ENCODE results near the gene DNASE1.
"Not testable (repeated sequence)": the region's sequence is repeated elsewhere in the genome, so short reads cannot be mapped to it uniquely, and the experiment has no call there.

Gene DNASE1

DNA sequence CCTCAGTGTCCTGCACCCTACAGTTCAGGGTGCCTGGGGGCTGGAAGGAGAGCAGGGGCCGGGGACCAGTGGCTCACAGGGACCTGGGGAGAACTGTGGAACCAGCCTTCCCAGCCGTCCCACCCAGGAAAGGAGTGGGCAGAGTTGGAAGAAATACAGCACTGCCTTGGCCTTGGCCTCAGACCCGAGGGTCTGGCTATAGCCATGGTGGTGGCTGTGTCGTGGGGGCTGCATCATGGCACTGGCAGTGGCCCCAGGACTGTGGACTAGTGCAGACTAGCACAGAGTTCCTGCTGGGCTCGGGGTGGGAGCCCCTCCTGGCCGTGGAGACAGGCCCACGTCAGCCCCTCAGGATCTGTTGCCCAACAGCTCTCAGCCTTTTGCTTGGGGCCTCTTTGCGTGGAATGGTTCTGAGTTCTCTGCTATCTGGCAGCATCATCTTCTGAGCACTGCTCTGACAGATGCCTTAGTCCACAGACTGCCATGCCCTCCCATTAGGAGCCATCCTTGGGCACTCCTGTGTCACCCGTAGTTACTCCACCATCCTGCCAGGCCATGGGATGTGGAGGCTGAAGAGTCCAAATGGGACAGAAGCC, 12.6 kb upstream of the DNASE1 start:
- DNase-seq, result no peak

DNA sequence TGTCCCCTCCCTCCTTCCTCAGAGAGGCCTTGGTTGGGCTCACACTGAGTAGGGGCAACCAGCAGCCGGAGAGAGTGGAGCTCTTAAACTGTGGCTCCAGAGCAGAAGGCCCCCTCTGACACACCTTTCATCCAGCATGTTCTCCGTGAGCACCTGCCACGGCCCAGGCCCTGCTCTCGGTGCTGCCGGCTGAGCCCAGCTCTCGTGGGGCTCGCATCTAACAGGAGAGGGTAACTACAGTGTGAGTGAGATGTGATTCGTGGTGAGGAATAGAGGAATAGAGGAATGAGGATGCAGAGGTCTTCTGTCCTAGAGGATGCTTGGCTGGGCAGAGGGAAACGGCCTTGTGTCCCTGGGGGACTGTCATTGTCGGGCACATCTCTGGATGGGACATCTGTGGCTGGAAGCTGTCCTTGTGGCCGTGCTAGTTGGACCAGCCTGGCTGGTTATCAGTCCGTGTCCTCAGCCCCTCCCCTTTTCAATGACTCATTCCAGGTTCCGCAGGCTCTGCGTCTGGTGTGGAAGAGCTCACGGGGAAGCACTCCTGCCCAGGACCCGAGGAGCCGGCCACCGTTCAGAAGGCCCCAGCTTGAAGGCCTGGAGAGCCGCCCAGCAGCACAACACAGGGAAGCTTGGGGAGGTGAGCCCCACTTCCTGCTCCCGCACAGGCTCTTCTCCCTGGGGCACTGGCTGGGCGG, 11.9 kb upstream of the DNASE1 start:
- DNase-seq, result no peak

DNA sequence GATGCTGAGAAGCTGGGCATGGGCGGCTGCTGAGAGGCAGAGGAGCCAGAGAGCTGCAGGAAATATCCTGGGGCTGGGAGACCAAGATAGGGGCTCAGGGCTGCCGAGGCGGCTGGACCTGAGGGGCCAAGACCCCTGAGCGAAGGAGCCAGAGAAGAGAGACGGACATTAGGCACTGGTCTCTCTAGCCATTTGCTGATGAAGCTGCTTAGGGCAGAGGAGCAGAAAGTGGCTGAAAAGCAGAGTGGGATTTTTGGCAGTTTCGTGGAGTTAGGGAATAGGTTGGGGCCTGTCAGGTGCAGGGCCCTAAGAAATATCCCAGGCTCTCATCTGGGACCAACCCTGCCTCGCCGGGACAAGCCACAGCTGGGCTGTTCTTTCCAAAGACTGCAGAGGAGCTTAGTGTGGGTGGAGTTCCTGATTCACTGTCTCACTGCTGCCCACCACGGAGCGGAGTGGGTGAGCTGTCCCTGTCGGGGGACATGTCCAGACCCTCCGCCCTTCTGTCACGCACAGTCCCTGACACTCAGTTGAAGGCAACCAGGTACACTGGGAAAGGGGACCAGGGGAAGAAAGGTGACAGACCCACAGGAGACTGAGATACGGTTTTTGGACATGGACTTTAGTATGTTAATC, 11.3 kb upstream of the DNASE1 start:
- DNase-seq, result no peak

DNA sequence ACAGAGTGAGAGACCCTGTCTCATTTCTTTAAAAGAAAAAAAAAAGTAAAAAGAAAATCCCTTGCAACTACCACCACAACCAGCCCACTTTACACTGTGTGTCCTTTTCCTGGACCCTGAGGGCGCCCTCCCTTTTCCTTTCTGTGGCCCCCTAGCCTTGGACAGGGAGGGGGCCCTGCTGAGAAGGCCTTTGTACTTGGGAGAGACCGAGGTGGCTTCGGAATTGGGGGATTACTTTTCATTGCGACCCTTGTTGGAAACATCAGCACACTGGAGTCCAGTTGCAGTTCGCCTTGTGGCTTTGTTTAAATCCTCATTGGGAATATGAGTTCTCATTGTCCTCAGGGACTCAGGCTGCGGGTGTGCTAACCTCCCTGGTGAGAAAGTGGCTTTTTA, 9.4 kb upstream of the DNASE1 start:
- DNase-seq, result no peak

DNA sequence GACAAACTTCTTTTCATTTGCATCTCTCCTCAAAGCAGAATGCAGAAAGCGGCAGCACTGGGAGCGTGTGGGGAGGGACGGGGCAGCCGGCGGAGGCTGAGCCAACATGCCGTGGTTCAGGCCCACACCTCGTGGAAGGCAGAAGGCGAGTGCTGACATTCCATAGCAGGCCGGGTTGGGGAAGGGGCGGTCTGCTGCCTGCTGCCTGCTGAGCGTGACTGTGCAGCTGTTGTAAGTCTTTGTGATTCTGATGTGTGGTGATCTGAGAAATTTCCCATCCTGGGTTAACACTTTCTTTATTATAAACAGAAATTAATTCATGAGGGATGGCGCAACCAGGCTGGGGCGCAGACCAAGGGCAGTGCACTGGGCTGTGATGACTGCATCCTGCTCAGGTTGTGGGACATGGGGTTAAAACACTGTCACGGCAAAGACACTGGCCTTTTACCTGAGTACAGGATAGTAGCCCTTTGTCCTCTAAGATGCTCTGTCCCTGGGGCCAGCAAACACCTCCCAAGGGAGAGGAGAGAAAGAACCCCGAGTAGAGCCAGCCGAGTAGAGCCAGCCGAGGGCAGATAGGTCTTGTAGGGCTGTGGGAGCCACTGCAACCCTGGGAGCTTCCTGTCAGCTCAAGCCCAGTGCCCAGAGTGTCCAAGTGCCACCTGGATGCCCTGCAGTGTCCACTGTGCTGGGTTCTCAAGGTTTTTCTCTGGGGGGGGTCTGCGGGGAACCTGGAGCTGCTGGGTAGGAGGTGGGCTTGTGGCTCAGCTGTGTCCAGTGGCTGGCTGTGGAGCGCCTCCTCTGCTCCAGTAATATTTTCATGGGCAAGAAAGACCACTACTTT, 8.8 kb upstream of the DNASE1 start:
- DNase-seq, result no peak

DNA sequence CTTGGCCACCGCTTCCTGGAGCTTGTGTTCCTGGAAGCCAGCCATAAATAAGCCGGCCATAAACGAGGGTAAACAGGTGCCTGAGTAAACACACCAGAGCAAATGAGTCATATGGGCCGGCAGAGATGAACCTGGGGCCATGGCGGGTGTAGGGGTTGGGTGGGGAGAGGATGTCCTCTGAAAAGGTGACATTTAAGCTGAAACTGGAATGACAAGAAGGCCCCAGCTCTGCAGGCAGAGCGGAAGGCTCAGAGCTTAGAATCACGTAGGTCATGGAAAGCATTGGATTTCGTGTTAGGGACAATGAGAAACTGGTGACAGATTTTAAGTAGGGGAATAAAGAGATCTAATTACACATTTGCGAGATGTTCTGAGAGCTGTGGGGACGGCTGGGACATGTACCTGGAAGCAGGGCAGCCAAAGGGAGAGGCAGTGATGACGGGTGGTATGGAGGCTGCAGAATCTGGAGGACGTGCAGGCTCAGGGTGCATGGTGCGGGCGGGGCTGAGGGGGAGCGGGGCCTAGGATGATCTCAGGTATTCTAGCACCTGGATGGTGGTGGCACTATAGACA, 8.1 kb upstream of the DNASE1 start:
- no peak for DNase-seq

DNA sequence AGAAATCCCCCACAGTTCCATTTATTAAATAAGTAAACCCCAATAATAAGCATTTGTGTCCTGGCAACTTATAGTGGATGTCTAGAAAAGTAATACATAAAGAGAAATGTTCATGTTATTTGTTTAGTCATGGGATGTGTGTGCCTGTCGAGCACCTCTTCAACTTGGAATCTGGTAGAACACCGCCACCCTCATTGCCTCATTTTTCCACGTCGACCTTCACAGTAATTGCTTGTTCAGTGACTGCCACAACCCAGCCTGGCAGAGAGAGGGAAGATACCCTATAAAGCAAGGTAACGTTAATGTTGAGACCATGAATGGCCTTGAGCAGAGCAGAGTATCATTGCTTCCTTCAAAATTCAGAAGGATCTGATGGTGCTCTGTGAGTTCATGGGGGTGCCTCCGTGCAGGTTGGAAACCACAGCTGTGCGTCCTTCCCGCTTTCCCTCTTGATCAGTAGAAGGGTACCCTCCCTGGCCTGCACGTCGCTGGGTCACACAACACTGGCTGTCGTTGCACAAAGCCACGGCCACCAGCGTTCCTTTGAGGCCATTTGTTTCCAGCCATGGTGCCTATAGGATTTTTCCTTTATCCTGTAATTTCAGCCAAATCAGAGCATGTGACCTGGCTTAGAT, 3.7 kb upstream of the DNASE1 start:
- no peak for DNase-seq

DNA sequence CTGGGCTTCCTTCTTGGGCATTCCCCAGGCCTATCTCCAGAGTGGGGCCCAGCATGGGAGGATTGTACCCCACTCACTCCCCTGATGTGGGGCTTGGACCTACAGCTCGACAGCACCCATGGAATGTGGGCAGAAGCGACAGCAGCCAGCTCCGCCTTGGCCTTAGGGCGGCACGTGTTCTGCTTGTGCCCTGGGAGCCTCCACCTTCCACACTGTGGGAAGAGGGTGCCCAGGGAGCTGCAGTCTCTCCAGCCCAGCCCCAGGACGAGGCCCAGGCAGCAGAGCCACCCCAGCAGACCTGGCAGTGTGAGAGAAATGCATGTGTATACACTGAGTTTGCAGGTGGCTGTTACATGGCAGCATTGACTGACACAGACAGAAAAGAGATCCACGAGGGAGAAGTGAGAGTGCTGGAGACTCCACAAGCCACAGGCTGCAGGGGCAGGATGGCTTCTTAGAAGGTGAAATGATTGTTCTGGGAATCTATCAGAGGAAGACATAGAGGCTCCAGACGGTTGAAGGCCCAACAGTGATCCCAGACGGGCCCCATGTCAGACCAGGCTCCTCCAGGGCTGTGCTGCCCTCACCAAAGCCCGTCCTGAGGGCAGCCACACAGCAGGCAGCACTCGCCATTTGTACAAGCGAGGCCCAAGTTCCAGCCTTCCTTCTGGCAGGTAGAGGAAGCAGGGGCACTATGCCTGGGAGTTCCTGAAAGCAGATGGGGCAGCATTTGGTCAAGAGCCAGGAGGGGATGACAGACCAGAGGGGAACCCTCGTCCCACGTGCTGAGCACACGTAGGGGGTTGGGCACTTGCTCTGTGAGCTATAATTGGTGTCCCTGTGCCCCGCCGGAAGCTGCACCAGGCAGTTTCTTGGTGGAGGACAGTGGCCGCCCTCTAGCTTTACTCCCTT, 2.8 kb upstream of the DNASE1 start:
- no peak for DNase-seq

DNA sequence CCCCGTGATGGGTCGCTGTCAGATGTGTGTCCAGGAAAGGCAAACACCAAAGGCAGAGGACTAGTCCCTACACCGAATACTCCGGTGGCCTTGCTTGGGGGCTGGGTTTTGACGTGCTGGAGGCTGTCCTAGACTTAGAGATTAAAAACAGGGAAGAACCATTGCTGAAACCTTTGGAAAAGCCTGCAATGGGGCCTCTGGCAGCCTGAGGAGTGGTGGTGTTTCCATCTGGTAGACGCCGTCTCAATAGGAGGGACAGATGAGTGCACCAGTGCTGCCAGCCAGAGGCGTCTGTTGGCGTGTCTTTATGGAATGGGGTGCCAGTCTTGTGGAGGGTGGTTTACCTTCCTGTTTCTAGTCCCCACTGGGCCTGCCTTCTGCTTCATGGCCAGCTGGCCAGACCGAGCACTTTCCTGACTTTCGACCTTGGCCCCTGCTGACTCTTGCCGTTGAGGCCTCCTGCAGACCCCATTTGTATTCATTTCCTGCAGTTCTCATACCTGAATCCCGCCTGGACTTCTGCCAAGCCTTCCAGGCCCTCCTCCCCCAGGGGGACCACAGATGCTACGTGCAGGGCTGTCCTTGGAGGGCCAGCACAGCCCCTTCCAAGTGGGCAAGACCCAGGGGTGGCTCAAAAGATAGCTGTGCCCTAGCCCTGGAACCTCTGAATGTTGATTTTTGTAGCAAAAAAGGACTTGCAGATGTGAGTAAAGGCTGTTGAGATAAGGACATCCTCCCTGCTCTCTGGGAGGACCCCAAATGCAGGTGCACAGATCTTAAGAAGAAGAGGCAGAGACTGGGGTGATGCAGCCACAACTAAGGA, 1.9 kb upstream of the DNASE1 start:
- no peak for DNase-seq

DNA sequence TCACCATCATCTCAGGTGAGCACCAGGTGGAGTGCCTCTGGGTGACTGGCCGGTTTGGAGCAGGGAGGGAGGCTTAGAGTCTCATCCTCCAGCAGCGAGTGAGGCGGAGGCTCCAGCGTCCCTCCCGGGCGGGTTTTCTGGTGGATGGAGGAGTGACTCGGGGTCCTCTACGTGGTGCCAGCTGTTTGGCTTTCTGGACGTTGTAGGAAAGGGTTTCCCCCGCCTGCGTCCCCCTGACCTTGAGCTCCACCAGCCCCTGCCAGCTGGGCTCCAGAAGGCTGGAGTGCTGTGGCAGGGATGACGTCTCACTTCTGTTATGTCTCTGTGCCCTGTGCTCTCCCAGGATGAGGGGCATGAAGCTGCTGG, 522 bp downstream of the DNASE1 start:
- DNase-seq, result no peak

DNA sequence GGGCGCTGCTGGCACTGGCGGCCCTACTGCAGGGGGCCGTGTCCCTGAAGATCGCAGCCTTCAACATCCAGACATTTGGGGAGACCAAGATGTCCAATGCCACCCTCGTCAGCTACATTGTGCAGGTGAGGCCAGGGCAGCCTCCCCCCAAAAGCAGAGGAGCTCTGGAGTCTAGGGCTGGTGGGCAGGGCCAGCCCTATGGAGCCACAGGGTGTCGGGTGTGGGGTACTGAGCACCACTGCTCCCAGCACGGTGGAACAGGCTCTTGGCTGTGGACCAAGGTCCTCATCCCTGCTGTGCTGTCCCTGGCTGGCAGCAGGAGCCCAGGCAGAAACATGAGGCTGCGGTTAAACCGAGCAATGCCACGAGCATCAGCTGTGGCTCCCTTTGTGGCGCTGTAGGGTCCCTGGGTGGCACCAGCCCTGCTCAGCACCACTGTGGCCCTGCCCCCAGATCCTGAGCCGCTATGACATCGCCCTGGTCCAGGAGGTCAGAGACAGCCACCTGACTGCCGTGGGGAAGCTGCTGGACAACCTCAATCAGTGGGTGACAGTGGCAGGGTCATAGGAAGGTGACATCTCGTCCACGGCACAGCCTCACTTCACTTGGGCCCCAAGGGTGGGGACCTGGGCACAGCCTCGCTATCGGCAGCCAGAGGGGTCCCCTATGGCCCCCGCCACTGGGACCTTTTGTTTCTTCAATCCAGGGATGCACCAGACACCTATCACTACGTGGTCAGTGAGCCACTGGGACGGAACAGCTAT, 1.1 kb downstream of the DNASE1 start:
- no peak for DNase-seq

DNA sequence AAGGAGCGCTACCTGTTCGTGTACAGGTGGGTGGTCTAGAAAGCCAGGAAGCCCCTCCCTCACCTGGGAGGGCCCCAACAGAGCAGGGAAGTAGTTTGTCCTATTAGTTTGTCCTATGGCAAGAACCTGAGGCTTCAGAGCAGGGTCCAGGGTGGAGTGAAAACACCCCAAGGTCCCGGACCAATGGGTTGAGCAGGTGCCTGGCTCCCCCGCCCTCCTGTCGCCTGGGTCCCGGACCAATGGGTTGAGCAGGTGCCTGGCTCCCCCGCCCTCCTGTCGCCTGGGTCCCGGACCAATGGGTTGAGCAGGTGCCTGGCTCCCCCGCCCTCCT, 1.6 kb downstream of the DNASE1 start:
- DNase-seq, result not testable (repeated sequence)

DNA sequence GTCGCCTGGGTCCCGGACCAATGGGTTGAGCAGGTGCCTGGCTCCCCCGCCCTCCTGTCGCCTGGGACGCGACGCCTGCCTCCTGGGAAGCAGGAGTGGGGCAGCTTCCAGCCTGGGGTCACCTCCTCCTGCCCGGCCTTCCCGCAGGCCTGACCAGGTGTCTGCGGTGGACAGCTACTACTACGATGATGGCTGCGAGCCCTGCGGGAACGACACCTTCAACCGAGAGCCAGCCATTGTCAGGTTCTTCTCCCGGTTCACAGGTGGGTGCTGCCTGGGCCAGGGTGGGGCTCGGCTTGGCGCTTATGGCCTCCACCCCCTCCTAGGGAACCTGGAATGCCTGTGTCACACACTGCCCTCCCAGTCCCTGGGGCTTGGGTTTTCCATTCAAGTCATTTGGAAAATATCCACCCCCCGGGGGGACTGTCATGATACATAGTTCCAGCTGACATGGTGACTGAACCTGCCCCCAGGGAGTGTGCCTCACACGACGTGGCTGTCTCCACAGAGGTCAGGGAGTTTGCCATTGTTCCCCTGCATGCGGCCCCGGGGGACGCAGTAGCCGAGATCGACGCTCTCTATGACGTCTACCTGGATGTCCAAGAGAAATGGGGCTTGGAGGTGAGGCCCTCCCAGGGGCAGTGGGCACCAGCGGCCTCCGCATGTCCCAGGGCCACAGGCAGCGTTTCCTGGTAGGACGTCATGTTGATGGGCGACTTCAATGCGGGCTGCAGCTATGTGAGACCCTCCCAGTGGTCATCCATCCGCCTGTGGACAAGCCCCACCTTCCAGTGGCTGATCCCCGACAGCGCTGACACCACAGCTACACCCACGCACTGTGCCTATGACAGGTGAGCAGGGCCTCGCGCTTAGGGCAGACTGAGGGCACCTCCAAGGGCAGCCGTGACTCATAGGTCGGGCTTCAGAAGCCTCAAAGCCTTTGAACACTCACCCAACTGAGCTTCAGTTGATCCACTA, 2.3 kb downstream of the DNASE1 start:
- DNase-seq, result no peak

DNA sequence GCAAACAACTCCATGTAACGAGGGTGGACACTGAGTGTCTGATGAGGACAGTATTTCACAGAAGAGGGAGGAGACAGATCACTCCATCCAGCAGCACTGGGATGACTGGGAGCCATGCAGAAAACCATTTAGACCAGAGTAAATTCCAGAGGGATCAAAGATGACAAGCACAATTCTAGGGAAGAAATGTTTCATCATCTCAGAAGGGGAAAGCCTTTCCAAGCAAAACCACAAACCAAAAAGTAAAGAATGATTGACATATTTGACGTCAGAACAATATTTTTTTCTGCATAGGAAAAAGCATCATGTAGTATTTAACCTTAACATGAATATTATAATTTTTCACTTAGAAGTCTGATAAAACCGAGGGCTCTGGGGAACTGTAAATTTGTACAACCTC, 4.8 kb downstream of the DNASE1 start:
- DNase-seq, result no peak

DNA sequence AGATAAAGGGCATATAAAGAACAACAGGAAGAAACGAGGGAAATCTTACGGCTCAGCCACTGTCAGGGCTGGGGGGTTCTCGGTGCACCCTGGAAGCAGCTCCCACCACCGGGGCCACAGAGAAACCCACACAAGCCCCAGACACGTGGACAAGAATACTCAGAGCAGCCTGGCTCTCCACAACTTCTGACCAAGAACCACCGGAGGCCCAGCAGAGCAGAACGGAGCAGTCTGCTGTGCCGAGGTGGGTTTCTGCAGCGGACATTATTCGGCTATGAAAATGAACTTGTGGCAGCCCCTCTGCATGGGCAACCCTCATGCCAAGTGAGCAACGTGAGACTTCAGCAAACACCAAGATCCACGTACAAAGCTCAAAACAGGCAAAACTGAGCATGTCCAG, 6.8 kb downstream of the DNASE1 start:
- DNase-seq, result no peak

DNA sequence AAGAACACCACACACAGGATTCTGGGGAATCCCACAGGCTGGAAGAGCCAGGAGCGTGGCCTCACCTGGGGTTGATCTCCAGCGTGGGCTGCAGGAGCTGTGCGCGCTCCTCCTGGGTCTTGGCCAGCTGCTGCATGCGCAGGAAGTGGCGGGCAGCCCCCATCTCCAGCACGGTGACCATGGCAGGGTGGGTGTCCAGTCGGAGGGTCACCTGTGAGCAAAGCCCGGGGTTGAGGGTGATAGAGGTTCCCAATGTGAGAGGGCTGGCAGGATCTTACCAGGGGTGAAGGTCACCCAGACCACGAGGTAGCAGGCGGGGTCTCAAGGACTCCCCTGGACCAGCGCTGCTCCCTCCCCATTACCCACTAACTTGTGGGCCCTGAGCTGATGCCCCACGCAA, 7.4 kb downstream of the DNASE1 start:
- DNase-seq, result no peak

DNA sequence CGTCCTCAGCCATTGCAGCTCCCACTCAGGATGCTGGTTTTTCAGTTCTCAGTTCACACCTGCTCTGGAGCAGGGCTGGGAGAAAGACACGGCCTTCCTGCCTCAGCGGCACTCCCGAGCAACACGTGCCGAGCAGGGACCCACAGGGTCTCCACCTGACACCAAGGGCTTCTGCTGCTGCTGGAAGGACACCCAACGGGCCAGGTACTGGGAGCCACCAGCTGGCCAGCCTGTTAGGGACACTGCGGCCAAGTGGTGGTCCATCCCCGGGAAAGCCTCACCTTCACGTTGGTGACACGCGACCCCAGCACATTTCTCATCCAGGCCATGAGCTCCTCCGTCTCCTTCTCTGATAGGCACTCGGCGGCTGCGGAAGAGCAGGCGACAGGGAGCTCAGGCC, 8.1 kb downstream of the DNASE1 start:
- DNase-seq, result no peak

DNA sequence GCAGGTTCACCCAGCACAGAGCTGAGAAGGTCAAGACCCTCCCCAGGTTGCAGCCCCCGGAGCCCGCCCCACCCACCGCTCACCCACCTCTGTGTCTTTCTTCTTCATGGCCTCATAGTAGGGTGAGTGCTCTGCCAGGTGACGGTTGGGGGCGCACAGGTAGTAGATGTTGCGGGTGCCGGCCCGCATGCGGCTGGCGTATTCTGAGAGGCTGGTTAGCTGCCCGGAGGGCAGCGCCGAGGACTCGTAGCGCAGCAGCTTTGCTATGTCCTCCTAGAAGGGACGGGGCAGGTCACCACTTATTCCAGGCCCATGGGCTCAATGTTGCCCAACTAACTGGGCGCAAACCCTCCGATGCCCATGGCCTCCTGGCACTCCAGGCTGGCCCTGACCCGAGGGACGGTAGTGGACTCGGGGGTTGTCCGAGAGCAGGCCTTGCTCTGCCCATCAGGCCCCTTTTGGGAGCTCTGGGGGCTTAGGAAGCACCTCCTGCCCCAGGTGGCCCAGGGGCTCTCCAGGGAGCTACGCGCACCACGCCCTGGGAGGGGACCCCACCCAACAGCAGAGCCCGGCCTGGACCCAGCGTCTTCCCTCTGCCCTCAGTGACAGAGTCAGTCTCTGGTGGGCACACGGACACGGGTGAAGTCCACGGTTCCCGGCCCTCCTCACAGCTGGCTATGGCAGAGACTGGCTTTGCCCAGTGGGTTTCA, 9.9 kb downstream of the DNASE1 start:
- no peak for DNase-seq

All from hippocampal formation (tissue), 2 donors.